WTC11 (cell line): ENCODE data around the gene OR52I2. TPM values are rescaled to one million over a fixed set of nuclear protein-coding genes. Genes with fewer than 3 reads are reported as not detected.

ENCODE experiments used
- ATAC-seq: fragments of 200-7000 bp; cut with Tn5 transposase; 2 replicates; pipeline ENCODE4 v1.10.0; 2021; ENCODE audit warnings: mild to moderate bottlenecking, moderate library complexity
- Bru-seq: library from RNA; stranded (reverse); fragments of 400-500 nt; gene quantifications from one replicate; lab custom pipeline; 2021; lab: Mats Ljungman, UMichigan
- CTCF ChIA-PET: fragments of 300-600 bp; sonication (Branson Sonifier 250); formaldehyde crosslinking; loops from one replicate; lab custom pipeline; 2021; ENCODE audit warnings: antibody characterized with exemption; lab: Charles Lee
- POLR2A ChIA-PET: fragments of 350-600 bp; sonication (Branson Sonifier 250); formaldehyde crosslinking; loops from one replicate; lab custom pipeline; 2021; ENCODE audit warnings: antibody characterized with exemption; lab: Charles Lee
- DNase-seq: peaks from one replicate; pipeline ENCODE4 v3.0.0; 2021; ENCODE audit warnings: low spot score
- H3K27ac Mint-ChIP-seq: 2 replicates; pipeline ENCODE4 v1.8.0; 2021; ENCODE audit warnings: mixed read lengths
- H3K27me3 Mint-ChIP-seq: 2 replicates; pipeline ENCODE4 v1.8.0; 2021; ENCODE audit warnings: low read depth, mild to moderate bottlenecking, moderate library complexity, mixed read lengths
- H3K36me3 Mint-ChIP-seq: 2 replicates; pipeline ENCODE4 v1.8.0; 2021; ENCODE audit warnings: mixed read lengths
- H3K4me1 Mint-ChIP-seq: 2 replicates; pipeline ENCODE4 v1.8.0; 2022; ENCODE audit warnings: mixed read lengths
- H3K4me3 Mint-ChIP-seq: 2 replicates; pipeline ENCODE4 v1.8.0; 2021; ENCODE audit warnings: mild to moderate bottlenecking, moderate library complexity, mixed read lengths
- H3K9me3 Mint-ChIP-seq: 2 replicates; pipeline ENCODE4 v1.8.0; 2021; ENCODE audit warnings: mixed read lengths
- AR ChIP-seq: fragments of 250-450 bp; sonication (Bioruptor Pico); IDR thresholded peaks from 2 replicates; pipeline ENCODE4 v1.9.0; 2021; ENCODE audit warnings: mild to moderate bottlenecking
- ARID4B ChIP-seq: sonication (generic); formaldehyde crosslinking; IDR thresholded peaks from 2 replicates; pipeline ENCODE4 v1.8.0; 2023; ENCODE audit warnings: missing genetic modification reagents, mild to moderate bottlenecking, borderline replicate concordance
- ATF3 ChIP-seq: sonication (generic); formaldehyde crosslinking; conservative IDR thresholded peaks from 2 replicates; pipeline ENCODE4 v1.8.1; 2022; ENCODE audit warnings: mild to moderate bottlenecking, missing genetic modification reagents
- CTCF ChIP-seq: fragments of 200-600 bp; IDR thresholded peaks from 2 replicates; pipeline ENCODE4 v1.8.0; 2022; ENCODE audit warnings: antibody characterized with exemption
- ESRRA ChIP-seq: sonication (generic); formaldehyde crosslinking; IDR thresholded peaks from 2 replicates; pipeline ENCODE4 v1.8.1; 2022; ENCODE audit warnings: mild to moderate bottlenecking, missing genetic modification reagents, borderline replicate concordance
- GABPB1 ChIP-seq: sonication (generic); formaldehyde crosslinking; IDR thresholded peaks from 2 replicates; pipeline ENCODE4 v1.8.1; 2023; ENCODE audit warnings: mild to moderate bottlenecking, missing genetic modification reagents
- TP53 ChIP-seq: sonication (generic); formaldehyde crosslinking; IDR thresholded peaks from 2 replicates; pipeline ENCODE4 v1.8.1; 2023; ENCODE audit warnings: mild to moderate bottlenecking, missing genetic modification reagents
- ZNF263 ChIP-seq: sonication (generic); formaldehyde crosslinking; IDR thresholded peaks from 2 replicates; pipeline ENCODE4 v1.8.1; 2022; ENCODE audit warnings: low read depth, mild to moderate bottlenecking, moderate library complexity, missing genetic modification reagents
- long read RNA-seq, 3 experiments: library from RNA in 1 of 3; library from capped mRNA in 1 of 3; library from polyadenylated mRNA in 1 of 3; unstranded in 2 of 3; stranded (forward) in 1 of 3; transcript quantifications; one replicate each; pipeline ENCODE4 v2.0.0, GENCODE V29; 2021
- total RNA-seq: library from RNA; stranded (reverse); gene quantifications from 3 replicates; pipeline ENCODE4 v1.2.3, GENCODE V29; 2021
- TF ChIP-seq, protein P1 (sequence below): sonication (generic); formaldehyde crosslinking; IDR thresholded peaks from 2 replicates; pipeline ENCODE4 v1.8.0; 2022; ENCODE audit warnings: mild to moderate bottlenecking, missing genetic modification reagents
- TF ChIP-seq, protein P2 (sequence below): sonication (generic); formaldehyde crosslinking; IDR thresholded peaks from 2 replicates; pipeline ENCODE4 v1.8.0; 2022; ENCODE audit warnings: mild to moderate bottlenecking, missing genetic modification reagents
- TF ChIP-seq, protein P3 (sequence below): fragments of 250-450 bp; sonication (Bioruptor Pico); IDR thresholded peaks from 2 replicates; pipeline ENCODE4 v1.9.0; 2021; ENCODE audit warnings: mild to moderate bottlenecking, borderline replicate concordance

Gene OR52I2
- total RNA-seq (not detected in 3 replicates), Bru-seq, nascent RNA (not detected)
- long read RNA-seq, experiment 1, result 0 reads
- long read RNA-seq, experiment 2, result 0 reads
- long read RNA-seq, experiment 3, result 0 reads

GRCh38 chr11:4581443-4581842 is at the start of gene OR52I2:
OR52I2 (plus strand) TSS chr11:4581743.
- Mint-ChIP-seq H3K4me3 (no peak within 1 kb of the TSS), H3K36me3 (no peaks in the 10 kb centered on the region), H3K27me3 (peaks cover 15% of the 10 kb centered on the region; the same call in 1 of the 2 replicates), H3K4me1 (no peaks in the 10 kb centered on the region), H3K9me3 (no peaks in the 10 kb centered on the region), H3K27ac (no peak within 1 kb of the TSS)
- no peak for TF ChIP-seq GABPB1 (CRISPR knock-in tag)
- TF ChIP-seq, protein P1, sequence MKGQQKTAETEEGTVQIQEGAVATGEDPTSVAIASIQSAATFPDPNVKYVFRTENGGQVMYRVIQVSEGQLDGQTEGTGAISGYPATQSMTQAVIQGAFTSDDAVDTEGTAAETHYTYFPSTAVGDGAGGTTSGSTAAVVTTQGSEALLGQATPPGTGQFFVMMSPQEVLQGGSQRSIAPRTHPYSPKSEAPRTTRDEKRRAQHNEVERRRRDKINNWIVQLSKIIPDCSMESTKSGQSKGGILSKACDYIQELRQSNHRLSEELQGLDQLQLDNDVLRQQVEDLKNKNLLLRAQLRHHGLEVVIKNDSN (CRISPR knock-in tag), result no peak
- TF ChIP-seq, protein P2, sequence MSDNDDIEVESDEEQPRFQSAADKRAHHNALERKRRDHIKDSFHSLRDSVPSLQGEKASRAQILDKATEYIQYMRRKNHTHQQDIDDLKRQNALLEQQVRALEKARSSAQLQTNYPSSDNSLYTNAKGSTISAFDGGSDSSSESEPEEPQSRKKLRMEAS (CRISPR knock-in tag), result no peak
- POLR2A ChIA-PET, result no interaction called here
- no peak for ATAC-seq
- CTCF ChIA-PET, result no interaction called here
- no peak for DNase-seq

GRCh38 chr11:4539603-4540219 is 41.8 kb upstream of the OR52I2 start:
- peak; percentile 89 for ATAC-seq
- no peak overlapping the region for H3K27ac Mint-ChIP-seq
- H3K4me3 Mint-ChIP-seq, result no peak overlapping the region
- peaks cover 4% of the 10 kb centered on the region; the same call in 1 of the 2 replicates for H3K9me3 Mint-ChIP-seq
- peak; percentile 66 for DNase-seq
- peaks cover 9% of the 10 kb centered on the region for H3K27me3 Mint-ChIP-seq
- peak; percentile 47 for TF ChIP-seq CTCF
- no peak for TF ChIP-seq ARID4B (CRISPR knock-in tag)
- H3K36me3 Mint-ChIP-seq, result no peaks in the 10 kb centered on the region
- ChIA-PET POLR2A (interaction anchor here (0.7 kb wide), 1 partner anchor 352 kb away, joined by 3 read pairs; no protein-coding TSS in a partner anchor), CTCF (interaction anchor here (0.6 to 5.8 kb wide), 21 partner anchors 9 to 358 kb away, joined by 3 to 104 read pairs (median 3); partner anchors contain the start of gene TRIM68)
- H3K4me1 Mint-ChIP-seq, result no peaks in the 10 kb centered on the region

DNA sequence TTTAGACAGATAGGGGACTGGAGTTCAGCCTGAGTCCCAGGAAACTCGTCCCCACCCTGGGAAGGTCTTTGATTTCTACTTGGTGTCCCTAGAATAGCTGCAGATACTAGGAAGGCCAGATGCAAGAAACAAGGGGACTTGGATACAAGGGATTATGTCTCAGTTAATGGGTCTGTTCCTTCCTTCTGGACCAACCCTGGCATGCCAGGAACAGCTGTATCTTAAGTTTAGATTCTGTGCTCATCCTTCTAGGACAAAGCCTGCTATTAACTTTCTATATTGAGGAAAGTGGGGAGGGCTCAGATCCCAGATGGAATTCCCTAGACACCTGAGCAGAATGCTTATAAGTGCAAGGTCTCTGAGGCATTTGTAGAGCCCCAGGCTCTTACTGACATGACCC is 40.5 kb upstream of the OR52I2 start:
- H3K36me3 Mint-ChIP-seq, result no peaks in the 10 kb centered on the region
- no peak overlapping the region for H3K27ac Mint-ChIP-seq
- ChIA-PET CTCF (interaction anchor here (2.3 to 5.8 kb wide), 2 partner anchors 11 to 354 kb away, joined by 9 to 104 read pairs; no protein-coding TSS in a partner anchor), POLR2A (no interaction called here)
- no peaks in the 10 kb centered on the region for H3K4me1 Mint-ChIP-seq
- ATAC-seq, result no peak
- H3K27me3 Mint-ChIP-seq, result peaks cover 10% of the 10 kb centered on the region
- no peak overlapping the region for H3K4me3 Mint-ChIP-seq
- no peak for DNase-seq
- H3K9me3 Mint-ChIP-seq, result peaks cover 4% of the 10 kb centered on the region; the same call in 1 of the 2 replicates
- TF ChIP-seq GABPB1 (CRISPR knock-in tag), result no peak
- TF ChIP-seq ATF3 (CRISPR knock-in tag), result no peak
- TF ChIP-seq ESRRA (CRISPR knock-in tag), result no peak
- no peak for TF ChIP-seq ZNF263
- TF ChIP-seq, protein P3, sequence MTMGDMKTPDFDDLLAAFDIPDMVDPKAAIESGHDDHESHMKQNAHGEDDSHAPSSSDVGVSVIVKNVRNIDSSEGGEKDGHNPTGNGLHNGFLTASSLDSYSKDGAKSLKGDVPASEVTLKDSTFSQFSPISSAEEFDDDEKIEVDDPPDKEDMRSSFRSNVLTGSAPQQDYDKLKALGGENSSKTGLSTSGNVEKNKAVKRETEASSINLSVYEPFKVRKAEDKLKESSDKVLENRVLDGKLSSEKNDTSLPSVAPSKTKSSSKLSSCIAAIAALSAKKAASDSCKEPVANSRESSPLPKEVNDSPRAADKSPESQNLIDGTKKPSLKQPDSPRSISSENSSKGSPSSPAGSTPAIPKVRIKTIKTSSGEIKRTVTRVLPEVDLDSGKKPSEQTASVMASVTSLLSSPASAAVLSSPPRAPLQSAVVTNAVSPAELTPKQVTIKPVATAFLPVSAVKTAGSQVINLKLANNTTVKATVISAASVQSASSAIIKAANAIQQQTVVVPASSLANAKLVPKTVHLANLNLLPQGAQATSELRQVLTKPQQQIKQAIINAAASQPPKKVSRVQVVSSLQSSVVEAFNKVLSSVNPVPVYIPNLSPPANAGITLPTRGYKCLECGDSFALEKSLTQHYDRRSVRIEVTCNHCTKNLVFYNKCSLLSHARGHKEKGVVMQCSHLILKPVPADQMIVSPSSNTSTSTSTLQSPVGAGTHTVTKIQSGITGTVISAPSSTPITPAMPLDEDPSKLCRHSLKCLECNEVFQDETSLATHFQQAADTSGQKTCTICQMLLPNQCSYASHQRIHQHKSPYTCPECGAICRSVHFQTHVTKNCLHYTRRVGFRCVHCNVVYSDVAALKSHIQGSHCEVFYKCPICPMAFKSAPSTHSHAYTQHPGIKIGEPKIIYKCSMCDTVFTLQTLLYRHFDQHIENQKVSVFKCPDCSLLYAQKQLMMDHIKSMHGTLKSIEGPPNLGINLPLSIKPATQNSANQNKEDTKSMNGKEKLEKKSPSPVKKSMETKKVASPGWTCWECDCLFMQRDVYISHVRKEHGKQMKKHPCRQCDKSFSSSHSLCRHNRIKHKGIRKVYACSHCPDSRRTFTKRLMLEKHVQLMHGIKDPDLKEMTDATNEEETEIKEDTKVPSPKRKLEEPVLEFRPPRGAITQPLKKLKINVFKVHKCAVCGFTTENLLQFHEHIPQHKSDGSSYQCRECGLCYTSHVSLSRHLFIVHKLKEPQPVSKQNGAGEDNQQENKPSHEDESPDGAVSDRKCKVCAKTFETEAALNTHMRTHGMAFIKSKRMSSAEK (CRISPR knock-in tag), result no peak
- no peak for TF ChIP-seq AR (CRISPR knock-in tag)
- no peak for TF ChIP-seq TP53 (CRISPR knock-in tag)
